Endothelial cell of umbilical vein (primary cell): ENCODE data around the gene AGT. TPM values are rescaled to one million over a fixed set of nuclear protein-coding genes. Genes with fewer than 3 reads are reported as not detected.

Experiments
- BruUV-seq: library from RNA; stranded (reverse); fragments of 400-500 nt; replicated peaks from 2 replicates; lab custom pipeline; 2021; lab: Mats Ljungman, UMichigan
- CTCF ChIA-PET: fragments of 300-600, 350-600 bp; sonication (Branson Sonifier 250); formaldehyde crosslinking; loops from one replicate; lab custom pipeline; 2021; ENCODE audit warnings: antibody characterized with exemption, inconsistent platforms; lab: Charles Lee
- POLR2A ChIA-PET: fragments of 300-600, 350-600 bp; sonication (Branson Sonifier 250); formaldehyde crosslinking; loops from one replicate; lab custom pipeline; 2021; ENCODE audit warnings: antibody characterized with exemption, inconsistent platforms; lab: Charles Lee
- DNase-seq: peaks from one replicate; pipeline ENCODE4 v3.0.0-alpha.2; 2011; ENCODE audit warnings: low read depth, low spot score
- FAIRE-seq: peaks from 2 replicates; lab custom pipeline; 2011; peaks lifted over from hg19 to GRCh38; lab: Jason Lieb, UNC
- H2AFZ ChIP-seq: 2 replicates; pipeline ENCODE4 v1.6.0; 2012; ENCODE audit warnings: low read depth, low read length, control low read depth, inconsistent platforms
- H3K27ac ChIP-seq: 2 replicates; pipeline ENCODE4 v1.5.1; 2011; ENCODE audit warnings: low read depth, mild to moderate bottlenecking, control low read depth, low read length, moderate library complexity; ENCODE audit not compliant: insufficient read depth
- H3K27me3 ChIP-seq, 2 experiments: 2 replicates each; pipeline versions ENCODE4 v1.6.0 to v1.6.1; 2011; ENCODE audit warnings: low read length in 2 of 2, mixed read lengths in 1 of 2; ENCODE audit not compliant: control insufficient read depth in 2 of 2, insufficient read depth in 2 of 2
- H3K36me3 ChIP-seq, 2 experiments: 2 replicates in 1 of 2; 3 replicates in 1 of 2; pipeline ENCODE4 v1.5.1; 2011; ENCODE audit warnings: low read length in 2 of 2, mild to moderate bottlenecking in 1 of 2, moderate library complexity in 1 of 2; ENCODE audit not compliant: control insufficient read depth in 2 of 2, insufficient read depth in 2 of 2; ENCODE audit errors: extremely low read depth in 1 of 2
- H3K4me1 ChIP-seq: 3 replicates; pipeline ENCODE4 v1.5.1; 2011; ENCODE audit warnings: mild to moderate bottlenecking, low read length; ENCODE audit not compliant: control insufficient read depth, insufficient read depth; ENCODE audit errors: extremely low read depth
- H3K4me2 ChIP-seq: 2 replicates; pipeline ENCODE4 v1.6.1; 2011; ENCODE audit warnings: low read length, control low read depth, mixed read lengths; ENCODE audit not compliant: insufficient read depth
- H3K4me3 ChIP-seq, 3 experiments: fragments of 200-600 bp in 1 of 3; sonication (generic), shearing (Covaris generic) in 1 of 3; replicated peaks in 1 of 3; 2 replicates each; pipeline ENCODE4 v1.5.1; 2011 to 2016; ENCODE audit warnings: control low read depth in 3 of 3, low read length in 3 of 3, mild to moderate bottlenecking in 2 of 3, inconsistent platforms in 1 of 3, low read depth in 1 of 3, moderate library complexity in 1 of 3; ENCODE audit not compliant: insufficient read depth in 1 of 3
- H3K79me2 ChIP-seq: 2 replicates; pipeline ENCODE4 v1.6.0; 2012; ENCODE audit warnings: low read length, inconsistent platforms; ENCODE audit not compliant: control insufficient read depth, insufficient read depth
- H3K9ac ChIP-seq: replicated peaks from 2 replicates; pipeline ENCODE3; 2011; ENCODE audit warnings: low read length, control low read depth; ENCODE audit not compliant: insufficient read depth; ENCODE audit errors: extremely low read depth
- H3K9me1 ChIP-seq: replicated peaks from 3 replicates; pipeline ENCODE4 v1.6.0; 2011; ENCODE audit warnings: mild to moderate bottlenecking, low read length; ENCODE audit not compliant: control insufficient read depth, insufficient read depth; ENCODE audit errors: extremely low read depth
- H3K9me3 ChIP-seq: replicated peaks from 2 replicates; pipeline ENCODE4 v1.5.1; 2012; ENCODE audit warnings: low read length, inconsistent platforms; ENCODE audit not compliant: control insufficient read depth, insufficient read depth
- H4K20me1 ChIP-seq: replicated peaks from 2 replicates; pipeline ENCODE3; 2011; ENCODE audit warnings: mild to moderate bottlenecking, low read length; ENCODE audit not compliant: control insufficient read depth, insufficient read depth; ENCODE audit errors: extremely low read depth
- CTCF ChIP-seq, 2 donors: IDR thresholded peaks; 1 replicate in 1 of 2; 2 replicates in 1 of 2; pipeline ENCODE4 v1.5.1; 2011; ENCODE audit warnings: low read length in 2 of 2, mild to moderate bottlenecking in 2 of 2, moderate library complexity in 2 of 2, control low read depth in 1 of 2, inconsistent platforms in 1 of 2, low read depth in 1 of 2; ENCODE audit not compliant: insufficient read depth in 1 of 2; ENCODE audit errors: extremely low read depth in 1 of 2
- EZH2 ChIP-seq: IDR thresholded peaks from 2 replicates; pipeline ENCODE4 v1.6.1; 2012; ENCODE audit warnings: borderline replicate concordance, low read depth, mild to moderate bottlenecking, moderate library complexity, low read length, inconsistent platforms; ENCODE audit not compliant: severe bottlenecking
- FOS ChIP-seq: IDR thresholded peaks from 2 replicates; pipeline ENCODE4 v1.6.1; 2011; ENCODE audit warnings: mild to moderate bottlenecking, low read length, moderate library complexity, borderline replicate concordance; ENCODE audit not compliant: insufficient read depth
- GATA2 ChIP-seq: IDR thresholded peaks from 2 replicates; pipeline ENCODE4 v1.7.0; 2011; ENCODE audit warnings: low read depth, mild to moderate bottlenecking, moderate library complexity, mixed read lengths, low read length; ENCODE audit not compliant: insufficient read length, insufficient read depth
- JUN ChIP-seq: IDR thresholded peaks from 2 replicates; pipeline ENCODE4 v1.6.1; 2011; ENCODE audit warnings: borderline replicate concordance, low read depth; ENCODE audit not compliant: insufficient read length, insufficient read depth
- MAX ChIP-seq: IDR thresholded peaks from 2 replicates; pipeline ENCODE4 v1.6.1; 2011; ENCODE audit not compliant: insufficient read depth, insufficient read length
- MYC ChIP-seq: IDR thresholded peaks from one replicate; pipeline ENCODE4 v1.6.1; 2011; ENCODE audit warnings: mild to moderate bottlenecking, low read depth, low read length
- POLR2A ChIP-seq: IDR thresholded peaks from 2 replicates; pipeline ENCODE4 v1.6.1; 2012; ENCODE audit warnings: low read depth, mild to moderate bottlenecking, control low read depth, low read length
- POLR2AphosphoS5 ChIP-seq: IDR thresholded peaks from 2 replicates; pipeline ENCODE4 v1.6.1; 2012; ENCODE audit warnings: low read depth, mild to moderate bottlenecking, control low read depth, low read length, moderate library complexity; ENCODE audit not compliant: insufficient read depth
- dilution Hi-C: fragments of 300-500 bp; cut with MboI; formaldehyde crosslinking; loops from one replicate; pipeline ENCODE4 v1.15.0; 2019; ENCODE audit warnings: low sequenced_read_pairs; ENCODE audit not compliant: extremely low pct_ligation_motif_present
- intact Hi-C: fragments of 100-400 bp; cut with micrococcal nuclease; formaldehyde crosslinking; loops from one replicate; pipeline ENCODE4 v1.10.0; 2022
- polyA plus RNA-seq, 4 experiments: library from polyadenylated mRNA; depleted of rRNA in 3 of 4; stranded (reverse) in 3 of 4; unstranded in 1 of 4; fragments of >200 nt; gene quantifications; 2 replicates each; pipeline versions ENCODE4 v1.2.1 to v1.2.3, GENCODE V29; 2011 to 2012; ENCODE audit warnings: missing spikeins in 1 of 4
- total RNA-seq: library from RNA; stranded (reverse); gene quantifications from 2 replicates; pipeline ENCODE4 v1.2.3, GENCODE V29; 2021

AGT gene
- total and polyA plus RNA-seq, 2 donors (not counting 3 experiments of a cell fraction or from before 2014, with no cell fraction given) = not detected

- H4K20me1 ChIP-seq = no peaks in the 10 kb centered on the region
- no peaks in the 10 kb centered on the region for H3K79me2 ChIP-seq
- BruUV-seq = no TSS peak
- POLR2A ChIA-PET = no interaction called here
- intact Hi-C loops = no loop called here
- H3K4me3 ChIP-seq = no peak overlapping the region
- DNase-seq = no peak
- no peak for FAIRE-seq
- CTCF ChIA-PET = interaction anchor here (0.9 kb wide), 1 partner anchor 17 kb away, joined by 3 read pairs; no protein-coding TSS in a partner anchor
- no peaks in the 10 kb centered on the region for H3K27me3 ChIP-seq
- peaks cover 7 to 17% of the 10 kb centered on the region in 2 experiments for H3K36me3 ChIP-seq
- dilution Hi-C loops = no loop called here
- no peaks in the 10 kb centered on the region for H3K9me1 ChIP-seq
- no peak overlapping the region for H3K4me2 ChIP-seq
- TF ChIP-seq MAX (no peak), POLR2A (no peak), GATA2 (no peak), JUN (no peak), CTCF (IDR thresholded peaks at IDR 0.05; ENCODE audit: extremely low read depth in 1 of 2, insufficient read depth in 1 of 2, low read depth in 1 of 2, low read length in 2 of 2) (no peak), FOS (no peak), POLR2AphosphoS5 (no peak), EZH2 (no peak), MYC (no peak)
- H3K27ac ChIP-seq = no peak overlapping the region
- no peak overlapping the region for H3K9ac ChIP-seq
- H3K9me3 ChIP-seq = no peaks in the 10 kb centered on the region
- no peak overlapping the region for H2AFZ ChIP-seq
- no peaks in the 10 kb centered on the region for H3K4me1 ChIP-seq
Observed at GRCh38 chr1:230690101-230690500, 23.8 kb downstream of the AGT start.
